ENCODE results near the gene DISP2. TPM values are rescaled to one million over a fixed set of nuclear protein-coding genes. Genes with fewer than 3 reads are reported as not detected.

DISP2 gene
- total and polyA plus RNA-seq, 9 of the 15 experiments (the other 6 are each of a cell fraction or from before 2014, with no cell fraction given): 0.06 to 0.89 (median 0.15) TPM; not detected in 1

DNA sequence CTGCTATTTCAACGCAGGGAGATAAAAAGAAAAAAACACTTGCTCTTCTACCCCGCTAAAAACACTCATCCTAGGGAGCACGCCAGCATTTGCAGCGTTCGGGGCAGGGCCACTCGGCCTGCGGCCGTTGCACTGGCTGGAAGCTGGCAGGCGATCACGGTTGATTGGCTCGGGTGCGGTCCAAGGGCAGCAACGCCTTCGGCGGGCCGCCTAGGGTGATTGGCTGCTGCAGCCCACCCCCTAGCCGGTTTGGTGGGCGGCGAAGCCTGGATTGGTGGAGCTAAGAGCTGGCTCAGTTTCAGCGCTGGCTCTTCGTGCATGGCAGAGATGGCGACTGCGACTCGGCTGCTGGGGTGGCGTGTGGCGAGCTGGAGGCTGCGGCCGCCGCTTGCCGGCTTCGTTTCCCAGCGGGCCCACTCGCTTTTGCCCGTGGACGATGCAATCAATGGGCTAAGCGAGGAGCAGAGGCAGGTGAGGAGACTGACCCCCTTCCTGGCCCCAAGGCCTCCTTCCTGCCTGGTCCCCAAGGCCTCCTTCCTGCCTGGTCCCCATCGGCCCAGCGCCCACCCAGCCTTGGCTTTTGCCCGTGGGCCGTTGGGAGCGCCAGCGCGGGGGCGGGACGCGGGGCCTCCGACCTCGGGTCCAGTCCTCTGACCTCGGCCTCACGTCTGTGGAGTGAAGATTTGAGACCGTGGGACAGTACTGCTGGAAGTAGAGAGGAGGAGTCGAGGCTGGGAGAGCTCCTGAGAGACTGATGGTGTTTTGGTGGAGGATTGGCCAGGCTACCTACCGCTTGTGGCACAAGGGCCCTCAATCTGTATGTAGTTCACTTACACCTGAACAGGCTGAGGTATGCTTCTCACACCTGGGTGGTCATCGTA lies 47.7 kb downstream of the DISP2 start, which contains the start of gene IVD:
IVD (plus strand) TSS at position 295 of the 881 bp plus-strand sequence; CDS start at position 328, 33 bp downstream.
- in situ Hi-C loops (cut with MboI) (no loop called here), intact Hi-C loops (cut with micrococcal nuclease) (no loop called here)
- no peak within 1 kb of the TSS for H2AFZ ChIP-seq (ENCODE audit: low read depth, low read length)
- TF ChIP-seq, protein P1, sequence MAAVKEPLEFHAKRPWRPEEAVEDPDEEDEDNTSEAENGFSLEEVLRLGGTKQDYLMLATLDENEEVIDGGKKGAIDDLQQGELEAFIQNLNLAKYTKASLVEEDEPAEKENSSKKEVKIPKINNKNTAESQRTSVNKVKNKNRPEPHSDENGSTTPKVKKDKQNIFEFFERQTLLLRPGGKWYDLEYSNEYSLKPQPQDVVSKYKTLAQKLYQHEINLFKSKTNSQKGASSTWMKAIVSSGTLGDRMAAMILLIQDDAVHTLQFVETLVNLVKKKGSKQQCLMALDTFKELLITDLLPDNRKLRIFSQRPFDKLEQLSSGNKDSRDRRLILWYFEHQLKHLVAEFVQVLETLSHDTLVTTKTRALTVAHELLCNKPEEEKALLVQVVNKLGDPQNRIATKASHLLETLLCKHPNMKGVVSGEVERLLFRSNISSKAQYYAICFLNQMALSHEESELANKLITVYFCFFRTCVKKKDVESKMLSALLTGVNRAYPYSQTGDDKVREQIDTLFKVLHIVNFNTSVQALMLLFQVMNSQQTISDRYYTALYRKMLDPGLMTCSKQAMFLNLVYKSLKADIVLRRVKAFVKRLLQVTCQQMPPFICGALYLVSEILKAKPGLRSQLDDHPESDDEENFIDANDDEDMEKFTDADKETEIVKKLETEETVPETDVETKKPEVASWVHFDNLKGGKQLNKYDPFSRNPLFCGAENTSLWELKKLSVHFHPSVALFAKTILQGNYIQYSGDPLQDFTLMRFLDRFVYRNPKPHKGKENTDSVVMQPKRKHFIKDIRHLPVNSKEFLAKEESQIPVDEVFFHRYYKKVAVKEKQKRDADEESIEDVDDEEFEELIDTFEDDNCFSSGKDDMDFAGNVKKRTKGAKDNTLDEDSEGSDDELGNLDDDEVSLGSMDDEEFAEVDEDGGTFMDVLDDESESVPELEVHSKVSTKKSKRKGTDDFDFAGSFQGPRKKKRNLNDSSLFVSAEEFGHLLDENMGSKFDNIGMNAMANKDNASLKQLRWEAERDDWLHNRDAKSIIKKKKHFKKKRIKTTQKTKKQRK (IDR thresholded peaks at IDR 0.05; ENCODE audit: borderline replicate concordance, low read depth, low read length): no peak
- no peak for TF ChIP-seq FUS (optimal IDR thresholded peaks at IDR 0.05; ENCODE audit: low read depth, low read length)
- no peak for TF ChIP-seq RAD51 (IDR thresholded peaks at IDR 0.05; ENCODE audit: borderline replicate concordance, low read depth)
- no peak for TF ChIP-seq ZSCAN32 (CRISPR knock-in tag; IDR thresholded peaks at IDR 0.05)
- 0 out of 2 replicates have a peak, but pooled peaks have one; percentile 11 for TF ChIP-seq EGR1 (conservative IDR thresholded peaks at IDR 0.05)
- ATAC-seq: no peak
- CTCF ChIA-PET (ENCODE audit: low intra/inter-chr PET ratio): no interaction called here
- DNase-seq (ENCODE audit: extremely low read depth in 1 of 4, low spot score in 3 of 4): no peak
- POLR2A ChIA-PET: interaction anchor here (0.6 to 2.9 kb wide), 6 partner anchors 8 to 221 kb away, joined by 3 to 11 read pairs (median 3); no protein-coding TSS in a partner anchor
- H3K9me1 ChIP-seq (ENCODE audit: control insufficient read depth, insufficient read depth, low read length): no peaks in the 10 kb centered on the region
- no peak within 1 kb of the TSS for H3K4me2 ChIP-seq (ENCODE audit: insufficient read depth, low read length)
- FAIRE-seq: no peak
- peaks cover 0 to 8% of the 10 kb centered on the region in 2 experiments; a peak in 1 of 5 replicates for H3K4me1 ChIP-seq (replicated peaks in 1 of 2; ENCODE audit: control insufficient read depth in 2 of 2, insufficient read depth in 2 of 2, low read length in 2 of 2)
- H3K27me3 ChIP-seq (ENCODE audit: control insufficient read depth in 2 of 2, insufficient read depth in 2 of 2, low read length in 2 of 2): no peaks in the 10 kb centered on the region
- H3K4me3 ChIP-seq: no peak within 1 kb of the TSS
- no TSS peak for BruUV-seq (replicated peaks)
- no peaks in the 10 kb centered on the region for H3K79me2 ChIP-seq (ENCODE audit: control insufficient read depth, insufficient read depth, low read length)
- WGBS (ENCODE audit: insufficient coverage, low coverage, missing lambda C conversion rate): 79% methylated on average over 40 of the region's 54 CpGs
- no peaks in the 10 kb centered on the region for H4K20me1 ChIP-seq (replicated peaks; ENCODE audit: control insufficient read depth, insufficient read depth, low read length)
- no peaks in the 10 kb centered on the region for H3K9me3 ChIP-seq (replicated peaks; ENCODE audit: control insufficient read depth, insufficient read depth, low read depth, low read length)
- H3K27ac ChIP-seq (ENCODE audit: extremely low read depth, low read depth, low read length): no peak within 1 kb of the TSS
- peak within 1 kb of the TSS in 1 of 2 experiments; percentile 26; a peak in 2 of 4 replicates for H3K9ac ChIP-seq (ENCODE audit: insufficient read depth in 1 of 2, low read depth in 2 of 2, low read length in 2 of 2)
- H3K36me3 ChIP-seq (ENCODE audit: control insufficient read depth, insufficient read depth, low read length): 0 out of 3 replicates have a peak, but pooled peaks cover 3% of the 10 kb centered on the region

All from K562 (cell line).